NB4 (cell line): ENCODE measurements around the gene DYSF.

Experiments
- MYC ChIP-seq: IDR thresholded peaks from 2 replicates; pipeline ENCODE4 v1.6.1; 2011; ENCODE audit warnings: low read depth, low read length
- POLR2A ChIP-seq: IDR thresholded peaks from 2 replicates; pipeline ENCODE4 v1.6.1; 2011; ENCODE audit warnings: mild to moderate bottlenecking; ENCODE audit not compliant: insufficient read length; ENCODE audit errors: extremely low read depth
- TF ChIP-seq, protein P1 (sequence below): IDR thresholded peaks from one replicate; pipeline ENCODE4 v1.5.1; 2012; ENCODE audit warnings: low read depth, low read length
- TF ChIP-seq, protein P2 (sequence below): IDR thresholded peaks from 2 replicates; pipeline ENCODE4 v1.6.1; 2011; ENCODE audit warnings: low read depth, low read length

DNA sequence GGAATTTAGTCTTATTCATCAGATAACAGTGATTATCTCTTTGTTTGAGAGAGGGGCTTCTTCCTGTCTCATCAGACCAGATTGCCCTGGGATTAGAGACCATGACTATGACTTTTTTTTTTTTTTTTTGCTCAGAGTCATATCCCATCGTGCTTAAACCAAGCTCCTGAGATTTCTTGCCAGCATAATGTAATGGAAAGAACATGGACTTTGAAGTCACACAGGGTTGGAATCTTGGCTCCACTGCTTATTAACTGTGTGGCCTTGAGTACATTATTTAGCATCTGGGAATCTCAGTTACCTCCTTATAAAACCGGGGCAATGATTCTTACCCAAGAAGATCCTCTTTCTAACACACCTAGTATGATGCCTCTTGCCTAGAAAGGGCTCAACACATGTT lies 268.3 kb downstream of the DYSF start:
- TF ChIP-seq POLR2A (no peak), MYC (no peak)
- TF ChIP-seq, protein P1, sequence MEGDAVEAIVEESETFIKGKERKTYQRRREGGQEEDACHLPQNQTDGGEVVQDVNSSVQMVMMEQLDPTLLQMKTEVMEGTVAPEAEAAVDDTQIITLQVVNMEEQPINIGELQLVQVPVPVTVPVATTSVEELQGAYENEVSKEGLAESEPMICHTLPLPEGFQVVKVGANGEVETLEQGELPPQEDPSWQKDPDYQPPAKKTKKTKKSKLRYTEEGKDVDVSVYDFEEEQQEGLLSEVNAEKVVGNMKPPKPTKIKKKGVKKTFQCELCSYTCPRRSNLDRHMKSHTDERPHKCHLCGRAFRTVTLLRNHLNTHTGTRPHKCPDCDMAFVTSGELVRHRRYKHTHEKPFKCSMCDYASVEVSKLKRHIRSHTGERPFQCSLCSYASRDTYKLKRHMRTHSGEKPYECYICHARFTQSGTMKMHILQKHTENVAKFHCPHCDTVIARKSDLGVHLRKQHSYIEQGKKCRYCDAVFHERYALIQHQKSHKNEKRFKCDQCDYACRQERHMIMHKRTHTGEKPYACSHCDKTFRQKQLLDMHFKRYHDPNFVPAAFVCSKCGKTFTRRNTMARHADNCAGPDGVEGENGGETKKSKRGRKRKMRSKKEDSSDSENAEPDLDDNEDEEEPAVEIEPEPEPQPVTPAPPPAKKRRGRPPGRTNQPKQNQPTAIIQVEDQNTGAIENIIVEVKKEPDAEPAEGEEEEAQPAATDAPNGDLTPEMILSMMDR, result no peak
- TF ChIP-seq, protein P2, sequence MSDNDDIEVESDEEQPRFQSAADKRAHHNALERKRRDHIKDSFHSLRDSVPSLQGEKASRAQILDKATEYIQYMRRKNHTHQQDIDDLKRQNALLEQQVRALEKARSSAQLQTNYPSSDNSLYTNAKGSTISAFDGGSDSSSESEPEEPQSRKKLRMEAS, result no peak
